Lower leg skin (tissue), 3 donors: ENCODE measurements around the gene SLC25A51.

Experiments
- CTCF ChIP-seq, 3 donors: fragments of 450-650 bp; IDR thresholded peaks; one replicate each; pipeline ENCODE4 v1.5.1; 2016; ENCODE audit warnings: antibody characterized with exemption in 3 of 3, mild to moderate bottlenecking in 3 of 3, moderate library complexity in 2 of 3
- POLR2A ChIP-seq, 2 donors: fragments of 450-650 bp; IDR thresholded peaks; one replicate each; pipeline ENCODE4 v1.6.1; 2016 to 2017; ENCODE audit warnings: antibody characterized with exemption in 2 of 2, mild to moderate bottlenecking in 1 of 2, moderate library complexity in 1 of 2

- TF ChIP-seq CTCF (IDR thresholded peaks at IDR 0.05) (no peak), POLR2A (IDR thresholded peaks at IDR 0.05) (no peak)
Measured at GRCh38 chr9:37929441-37929895, 25.5 kb upstream of the SLC25A51 start.
